HCT116 (cell line): ENCODE results near the gene TIMM44. TPM values are rescaled to one million over a fixed set of nuclear protein-coding genes. Genes with fewer than 3 reads are reported as not detected.

Source experiments
- ATAC-seq: fragments of 200-7000 bp; cut with Tn5 transposase; 2 replicates; pipeline ENCODE4 v1.9.1; 2020; ENCODE audit warnings: mild to moderate bottlenecking, moderate library complexity
- BruUV-seq: library from RNA; stranded (reverse); fragments of 400-500 nt; replicated peaks from 2 replicates; lab custom pipeline; 2021; lab: Mats Ljungman, UMichigan
- CTCF ChIA-PET: fragments of 300-600 bp; sonication (Branson Sonifier 250); formaldehyde crosslinking; loops from one replicate; lab custom pipeline; 2021; ENCODE audit warnings: antibody characterized with exemption; lab: Charles Lee
- POLR2A ChIA-PET: fragments of 300-600, 350-600 bp; sonication (Branson Sonifier 250); formaldehyde crosslinking; loops from one replicate; lab custom pipeline; 2021; ENCODE audit warnings: antibody characterized with exemption; lab: Charles Lee
- RAD21 ChIA-PET, 2 experiments: fragments of 300-600 bp; sonication (Branson Sonifier 250); formaldehyde crosslinking; loops; one replicate each; lab custom pipeline; 2023; ENCODE audit warnings: low total read pairs in 2 of 2; ENCODE audit not compliant: uncharacterized antibody in 2 of 2, unreplicated experiment in 2 of 2, low non-redundant PET in 1 of 2; lab: Charles Lee
- DNase-seq: peaks from one replicate; pipeline ENCODE4 v3.0.0-alpha.2; 2010; ENCODE audit warnings: low read depth, low spot score
- H2AFZ ChIP-seq: fragments of 200-600 bp; shearing (Covaris generic), sonication (generic); 2 replicates; pipeline ENCODE4 v1.6.1; 2017; ENCODE audit warnings: low read depth, mixed run types, mixed read lengths, antibody characterized with exemption, low read length; ENCODE audit not compliant: poor library complexity, severe bottlenecking
- H3K27ac ChIP-seq: 2 replicates; pipeline ENCODE4 v1.5.1; 2012; ENCODE audit warnings: low read depth, low read length
- H3K27me3 ChIP-seq: fragments of 200-600 bp; sonication (generic); 2 replicates; pipeline ENCODE4 v1.6.1; 2016; ENCODE audit warnings: mixed run types, low read length, mixed read lengths; ENCODE audit not compliant: insufficient read depth
- H3K36me3 ChIP-seq, 2 experiments: fragments of 200-500 bp in 1 of 2; fragments of 200-600 bp in 1 of 2; sonication (Bioruptor generic) in 1 of 2; sonication (generic) in 1 of 2; 2 replicates each; pipeline versions ENCODE4 v1.5.1 to v1.6.1; 2014 to 2016; ENCODE audit warnings: low read length in 2 of 2, inconsistent platforms in 1 of 2, mixed read lengths in 1 of 2, mixed run types in 1 of 2; ENCODE audit not compliant: insufficient read depth in 2 of 2, control insufficient read depth in 1 of 2
- H3K4me1 ChIP-seq, 2 experiments: fragments of 200-600 bp in 1 of 2; sonication (generic) in 1 of 2; 2 replicates each; pipeline versions ENCODE4 v1.5.1 to v1.6.1; 2012 to 2017; ENCODE audit warnings: low read length in 2 of 2, inconsistent platforms in 1 of 2, mild to moderate bottlenecking in 1 of 2, mixed read lengths in 1 of 2, mixed run types in 1 of 2, moderate library complexity in 1 of 2; ENCODE audit not compliant: insufficient read depth in 2 of 2, control insufficient read depth in 1 of 2
- H3K4me2 ChIP-seq: fragments of 200-600 bp; sonication (generic); 2 replicates; pipeline ENCODE4 v1.6.1; 2017; ENCODE audit warnings: mixed run types, low read length, mixed read lengths
- H3K4me3 ChIP-seq, 2 experiments: fragments of 200-600 bp in 1 of 2; sonication (generic) in 1 of 2; replicated peaks in 1 of 2; 2 replicates each; pipeline ENCODE4 v1.5.1; 2011 to 2016; ENCODE audit warnings: low read length in 2 of 2, control low read depth in 1 of 2, low read depth in 1 of 2, mild to moderate bottlenecking in 1 of 2, mixed read lengths in 1 of 2, mixed run types in 1 of 2
- H3K79me2 ChIP-seq: fragments of 200-600 bp; sonication (generic); 2 replicates; pipeline ENCODE4 v1.6.1; 2017; ENCODE audit warnings: mild to moderate bottlenecking, mixed run types, low read length, moderate library complexity, mixed read lengths; ENCODE audit not compliant: insufficient read depth
- H3K9ac ChIP-seq: fragments of 200-600 bp; sonication (generic); 2 replicates; pipeline ENCODE4 v1.6.1; 2016; ENCODE audit warnings: low read length, mixed read lengths
- H3K9me2 ChIP-seq: fragments of 200-600 bp; sonication (generic), shearing (Covaris generic); 2 replicates; pipeline ENCODE4 v1.6.1; 2017; ENCODE audit warnings: mixed run types, mild to moderate bottlenecking, moderate library complexity; ENCODE audit not compliant: insufficient read depth
- H3K9me3 ChIP-seq, 2 experiments: fragments of 200-500 bp in 1 of 2; fragments of 200-600 bp in 1 of 2; sonication (Bioruptor generic) in 1 of 2; sonication (generic) in 1 of 2; 2 replicates each; pipeline ENCODE4 v1.6.1; 2014 to 2017; ENCODE audit warnings: low read length in 2 of 2, mixed read lengths in 2 of 2, inconsistent platforms in 1 of 2, low read depth in 1 of 2, mild to moderate bottlenecking in 1 of 2, mixed run types in 1 of 2, moderate library complexity in 1 of 2; ENCODE audit not compliant: control insufficient read depth in 1 of 2, insufficient read depth in 1 of 2
- H4K20me1 ChIP-seq: fragments of 200-600 bp; sonication (generic), shearing (Covaris generic); 2 replicates; pipeline ENCODE4 v1.6.1; 2017; ENCODE audit warnings: mixed run types, mild to moderate bottlenecking, moderate library complexity; ENCODE audit not compliant: insufficient read depth
- ATF3 ChIP-seq: IDR thresholded peaks from 2 replicates; pipeline ENCODE4 v1.6.1; 2012
- CBX3 ChIP-seq: IDR thresholded peaks from 2 replicates; pipeline ENCODE4 v1.6.1; 2012; ENCODE audit warnings: low read depth
- CEBPB ChIP-seq: IDR thresholded peaks from 2 replicates; pipeline ENCODE4 v1.6.1; 2012; ENCODE audit warnings: low read depth
- EGR1 ChIP-seq: IDR thresholded peaks from 2 replicates; pipeline ENCODE4 v1.6.1; 2012; ENCODE audit warnings: low read depth
- ELF1 ChIP-seq: IDR thresholded peaks from 2 replicates; pipeline ENCODE4 v1.6.1; 2012; ENCODE audit warnings: low read depth, borderline replicate concordance
- EZH2 ChIP-seq: fragments of 200-600 bp; sonication (generic); IDR thresholded peaks from 2 replicates; pipeline ENCODE4 v1.6.1; 2017; ENCODE audit warnings: antibody characterized with exemption, mixed run types
- FOSL1 ChIP-seq: IDR thresholded peaks from 2 replicates; pipeline ENCODE4 v1.6.1; 2012; ENCODE audit warnings: low read depth
- JUND ChIP-seq: IDR thresholded peaks from 2 replicates; pipeline ENCODE4 v1.6.1; 2012
- POLR2A ChIP-seq: IDR thresholded peaks from 2 replicates; pipeline ENCODE4 v1.7.0; 2011; ENCODE audit warnings: borderline replicate concordance; ENCODE audit not compliant: insufficient read depth, insufficient read length; ENCODE audit errors: extremely low read depth
- POLR2AphosphoS5 ChIP-seq: IDR thresholded peaks from 2 replicates; pipeline ENCODE4 v1.6.1; 2011; ENCODE audit warnings: mild to moderate bottlenecking, low read depth, low read length, moderate library complexity
- REST ChIP-seq: IDR thresholded peaks from 2 replicates; pipeline ENCODE4 v1.6.1; 2012; ENCODE audit warnings: low read depth
- TCF7L2 ChIP-seq: IDR thresholded peaks from 2 replicates; pipeline ENCODE4 v1.7.0; 2011; ENCODE audit warnings: borderline replicate concordance, inconsistent platforms; ENCODE audit not compliant: insufficient read depth, insufficient read length; ENCODE audit errors: extremely low read depth
- YY1 ChIP-seq: IDR thresholded peaks from 2 replicates; pipeline ENCODE4 v1.6.1; 2011; ENCODE audit warnings: low read length, low read depth, moderate library complexity, mild to moderate bottlenecking; ENCODE audit not compliant: insufficient replicate concordance; ENCODE audit errors: extremely low read depth
- ZNF274 ChIP-seq: fragments of 200-500 bp; sonication (Bioruptor generic); IDR thresholded peaks from 2 replicates; pipeline ENCODE4 v1.6.1; 2014; ENCODE audit warnings: mild to moderate bottlenecking, low read depth, low read length, inconsistent platforms
- intact Hi-C: fragments of 100-400 bp; cut with micrococcal nuclease; formaldehyde crosslinking; loops from 2 replicates; pipeline ENCODE4 v1.10.0; 2022
- total RNA-seq: library from RNA; stranded (reverse); gene quantifications from one replicate; pipeline ENCODE4 v1.2.1, GENCODE V29; 2021; ENCODE audit not compliant: unreplicated experiment

The TIMM44 gene
- total RNA-seq, 1 experiment from 2014 or later: 136 TPM

DNA sequence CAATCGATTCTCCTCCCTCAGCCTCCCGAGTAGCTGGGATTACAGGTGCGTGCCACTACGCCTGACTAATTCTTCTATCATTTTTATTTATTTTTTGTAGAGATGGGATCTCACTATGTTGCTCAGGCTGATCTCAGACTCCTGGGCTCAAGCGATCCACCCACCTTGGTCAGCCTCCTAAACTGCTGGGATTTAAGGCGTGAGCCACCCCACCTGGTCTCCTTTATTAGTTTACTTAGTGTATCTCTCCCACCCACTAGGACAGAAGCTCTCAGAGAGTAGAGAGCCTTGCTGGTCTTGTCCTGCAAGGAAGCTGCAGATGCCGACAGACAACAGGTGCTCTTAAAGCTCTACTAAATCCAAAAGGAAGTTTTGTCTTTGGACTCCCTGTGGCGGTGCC, 57.6 kb downstream of the TIMM44 start:
- Histone ChIP-seq H3K4me2 (peak overlapping the region; percentile 46; the same call in 1 of the 2 replicates), H3K27ac (no peak overlapping the region), H3K9ac (no peak overlapping the region), H3K9me3 (no peaks in the 10 kb centered on the region), H3K79me2 (peaks cover 19% of the 10 kb centered on the region; the same call in 1 of the 2 replicates), H3K27me3 (no peaks in the 10 kb centered on the region), H3K4me1 (peaks cover 13 to 42% of the 10 kb centered on the region in 2 experiments; a peak in 3 of 4 replicates), H3K36me3 (no peaks in the 10 kb centered on the region), H3K9me2 (no peaks in the 10 kb centered on the region), H4K20me1 (no peaks in the 10 kb centered on the region), H2AFZ (no peak overlapping the region), H3K4me3 (no peak overlapping the region)
- TF ChIP-seq CBX3 (no peak), JUND (no peak), POLR2A (no peak), ZNF274 (no peak)
- ATAC-seq (no peak), DNase-seq (no peak)
- ChIA-PET POLR2A (interaction anchor here (1.0 kb wide), 1 partner anchor 17 kb away, joined by 6 read pairs; no protein-coding TSS in a partner anchor), RAD21 (no interaction called here), CTCF (interaction anchor here (4.0 kb wide), 1 partner anchor 17 kb away, joined by 14 read pairs; no protein-coding TSS in a partner anchor)
- BruUV-seq: no TSS peak
- intact Hi-C loops: no loop called here

DNA sequence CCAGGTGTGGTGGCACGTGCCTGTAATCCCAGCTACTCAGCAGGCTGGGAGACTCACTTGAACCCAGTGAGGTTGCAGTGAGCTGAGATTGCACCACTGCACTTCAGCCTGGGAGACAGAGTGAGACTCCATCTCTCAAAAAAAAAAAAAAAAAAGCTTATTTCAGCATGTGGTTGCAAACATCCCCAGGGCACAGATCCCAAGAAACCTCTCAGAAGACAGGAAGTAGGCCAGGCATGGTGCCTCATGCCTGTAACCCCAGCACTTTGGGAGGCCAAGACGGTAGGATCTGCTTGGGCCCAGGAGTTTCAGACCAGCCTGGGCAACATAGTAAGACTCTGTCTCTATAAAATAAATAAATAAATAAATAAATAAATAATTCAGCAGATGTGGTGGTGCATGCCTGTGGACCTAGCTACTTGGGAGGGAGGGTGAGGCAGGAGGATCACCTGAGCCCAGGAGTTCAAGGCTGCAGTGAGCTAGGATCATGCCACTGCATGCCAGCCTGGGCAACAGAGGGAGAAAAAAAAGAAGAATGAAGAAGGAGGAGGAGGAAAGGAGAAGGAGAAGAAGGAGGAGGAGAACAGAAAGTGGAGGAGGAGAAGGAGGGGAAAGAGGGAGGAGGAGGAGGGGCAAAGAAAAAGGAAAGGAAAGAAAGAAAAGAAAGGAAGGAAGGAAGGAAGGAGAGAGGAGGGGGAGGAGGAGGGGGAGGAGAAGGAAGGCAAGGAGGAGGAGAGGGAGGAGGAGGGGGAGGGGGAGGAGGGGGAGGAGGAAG, 59.5 kb downstream of the TIMM44 start:
- CTCF ChIA-PET: interaction anchor here (0.6 to 2.0 kb wide), 3 partner anchors 15 to 530 kb away, joined by 3 to 9 read pairs (median 4); no protein-coding TSS in a partner anchor

More for the DNA sequence above, 59.5 kb downstream of the TIMM44 start:
- DNase-seq (no peak), ATAC-seq (no peak)
- Histone ChIP-seq H3K4me2 (no peak overlapping the region), H3K4me1 (peaks cover 13 to 32% of the 10 kb centered on the region in 2 experiments; a peak in 3 of 4 replicates), H3K79me2 (peaks cover 5% of the 10 kb centered on the region; the same call in 1 of the 2 replicates), H3K36me3 (no peaks in the 10 kb centered on the region), H2AFZ (no peak overlapping the region), H3K9me2 (no peaks in the 10 kb centered on the region), H4K20me1 (no peaks in the 10 kb centered on the region), H3K4me3 (no peak overlapping the region), H3K9me3 (no peaks in the 10 kb centered on the region), H3K9ac (no peak overlapping the region), H3K27me3 (no peaks in the 10 kb centered on the region), H3K27ac (no peak overlapping the region)
- TF ChIP-seq POLR2AphosphoS5 (no peak), TCF7L2 (no peak), ZNF274 (no peak), EGR1 (no peak), YY1 (no peak), ELF1 (no peak), FOSL1 (no peak), REST (no peak), EZH2 (no peak), ATF3 (no peak), CEBPB (no peak)
- no TSS peak for BruUV-seq
- intact Hi-C loops: no loop called here
- ChIA-PET POLR2A (no interaction called here), RAD21 (no interaction called here)
